RWPE1 (cell line): ENCODE measurements around the gene GALNT12.

Experiments
- CTCF ChIA-PET: fragments of 350-600 bp; sonication (Branson Sonifier 250); formaldehyde crosslinking; extraction: SDS; loops from one replicate; lab custom pipeline; 2021; lab: Yijun Ruan, JAX
- POLR2A ChIA-PET: fragments of 400-600 bp; formaldehyde crosslinking; extraction: SDS; loops from one replicate; lab custom pipeline; 2020; ENCODE audit warnings: antibody characterized with exemption; ENCODE audit not compliant: low non-redundant PET; lab: Yijun Ruan, JAX
- DNase-seq: peaks from one replicate; pipeline ENCODE4 v3.0.0; 2012; ENCODE audit warnings: low spot score
- H3K27ac ChIP-seq: fragments of 450-650 bp; 2 replicates; pipeline ENCODE4 v1.5.1; 2017
- CTCF ChIP-seq: fragments of 450-650 bp; conservative IDR thresholded peaks from 2 replicates; pipeline ENCODE4 v1.5.1; 2017; ENCODE audit warnings: low read depth, mild to moderate bottlenecking

Gene GALNT12

DNA sequence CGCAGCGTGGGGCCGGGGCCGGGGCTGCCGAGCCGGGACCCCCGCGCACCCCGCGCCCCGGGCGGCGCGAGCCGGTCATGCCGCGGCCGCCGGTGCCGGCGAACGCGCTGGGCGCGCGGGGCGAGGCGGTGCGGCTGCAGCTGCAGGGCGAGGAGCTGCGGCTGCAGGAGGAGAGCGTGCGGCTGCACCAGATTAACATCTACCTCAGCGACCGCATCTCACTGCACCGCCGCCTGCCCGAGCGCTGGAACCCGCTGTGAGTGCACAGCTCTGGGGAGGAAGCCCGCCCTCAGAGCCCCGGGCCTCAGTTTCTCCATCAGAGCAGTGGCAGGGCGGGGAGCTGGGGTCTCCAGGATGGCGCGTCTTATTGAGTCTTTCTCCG, 335 bp downstream of the GALNT12 start:
- peak overlapping the region; percentile 27; the same call in 1 of the 2 replicates for H3K27ac ChIP-seq
- ChIA-PET POLR2A (no interaction called here), CTCF (interaction anchor here (1.0 kb wide), 1 partner anchor 12 kb away, joined by 6 read pairs; the partner anchor contains the start of gene ANKS6)
- TF ChIP-seq CTCF, result no peak
- DNase-seq, result peak; percentile 54

DNA sequence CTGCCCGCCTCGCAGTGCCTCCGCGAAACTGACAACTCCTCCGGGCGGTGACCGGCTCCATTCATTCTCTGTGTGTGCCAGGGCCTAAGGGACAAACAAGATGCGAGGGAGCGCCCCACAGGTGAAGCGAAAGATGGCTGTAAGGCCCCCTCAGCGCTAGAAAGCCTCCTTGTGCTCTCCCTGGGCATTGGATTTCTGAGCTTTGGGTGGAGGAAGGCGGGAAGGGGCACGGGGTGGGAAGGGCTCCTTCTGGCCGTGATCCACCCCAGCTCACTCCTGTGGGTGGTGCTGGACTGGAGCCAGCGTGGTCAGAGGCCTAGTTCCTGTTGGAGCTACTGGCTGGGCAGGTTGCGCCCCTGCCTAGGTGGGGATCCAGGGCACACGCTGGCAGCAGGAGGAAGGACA, 943 bp downstream of the GALNT12 start:
- no peak overlapping the region for H3K27ac ChIP-seq
- DNase-seq, result no peak
- CTCF ChIA-PET, result interaction anchor here (1.0 kb wide), 1 partner anchor 12 kb away, joined by 6 read pairs; the partner anchor contains the start of gene ANKS6
- no peak for TF ChIP-seq CTCF
- POLR2A ChIA-PET, result no interaction called here

DNA sequence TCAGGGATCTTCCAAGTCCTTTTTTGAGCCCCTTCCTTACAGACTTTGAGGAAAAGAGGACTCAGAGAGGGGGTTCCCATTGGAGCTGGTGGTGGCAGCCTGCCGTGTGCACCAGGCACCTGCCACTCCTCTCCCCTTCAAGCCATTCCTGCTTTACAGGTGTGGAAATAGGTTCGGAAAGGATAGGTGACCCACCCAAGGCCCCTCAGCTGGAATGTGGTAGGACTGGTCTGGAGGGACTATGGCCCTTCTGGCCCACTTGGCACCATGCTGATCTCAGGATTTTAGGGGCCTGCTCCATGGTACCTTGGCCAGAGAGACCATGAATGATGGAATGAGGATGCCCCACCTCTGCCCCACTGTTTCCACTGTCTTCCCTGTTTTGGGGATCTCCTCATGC, 1.4 kb downstream of the GALNT12 start:
- CTCF ChIA-PET, result no interaction called here
- H3K27ac ChIP-seq, result no peak overlapping the region
- POLR2A ChIA-PET, result no interaction called here
- DNase-seq, result no peak
- TF ChIP-seq CTCF, result no peak

DNA sequence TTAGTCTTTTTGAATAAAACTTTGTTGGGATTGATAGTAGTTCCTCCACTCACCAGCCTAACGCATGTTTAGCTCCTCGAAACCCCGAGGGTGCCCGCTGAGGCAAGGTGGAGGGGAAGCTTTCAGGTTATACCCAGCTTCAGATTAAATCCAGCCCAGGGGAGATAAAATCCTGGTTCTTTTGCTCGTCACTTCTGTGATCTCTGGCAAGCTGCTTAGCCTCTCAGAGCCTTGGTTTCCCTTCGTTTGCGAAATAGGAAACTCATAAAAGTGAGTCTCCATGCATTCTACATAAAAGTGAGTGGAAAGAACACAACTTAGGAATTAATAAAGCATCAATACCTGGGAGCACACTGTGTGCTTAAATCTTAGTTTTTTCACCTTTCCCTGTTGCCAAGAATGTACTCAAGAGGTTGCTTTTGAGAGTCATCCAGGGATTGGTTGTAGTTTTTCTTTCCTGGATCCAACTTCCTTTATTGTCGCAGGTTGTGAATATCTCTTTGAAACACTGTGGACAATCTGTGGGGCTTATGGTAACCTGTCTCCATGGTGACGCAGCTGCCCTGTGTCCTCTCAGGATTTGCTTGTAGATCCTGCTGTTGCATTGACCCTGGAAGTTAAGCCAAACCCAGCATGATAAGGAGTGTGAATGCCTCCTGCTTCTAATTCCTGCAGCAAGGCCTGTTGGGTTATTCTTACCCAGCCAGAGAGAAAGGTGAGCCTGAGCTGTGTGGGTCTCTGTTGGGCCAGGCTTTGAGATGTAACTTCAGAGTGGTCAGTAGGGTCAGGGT, 2.0 kb downstream of the GALNT12 start:
- ChIA-PET CTCF (interaction anchor here (0.7 kb wide), 2 partner anchors 16 to 110 kb away, joined by 3 read pairs; no protein-coding TSS in a partner anchor), POLR2A (no interaction called here)
- DNase-seq, result no peak
- no peak for TF ChIP-seq CTCF
- H3K27ac ChIP-seq, result no peak overlapping the region

- H3K27ac ChIP-seq, result no peak overlapping the region
- ChIA-PET CTCF (interaction anchor here (0.7 kb wide), 2 partner anchors 15 to 111 kb away, joined by 3 read pairs; no protein-coding TSS in a partner anchor), POLR2A (no interaction called here)
- TF ChIP-seq CTCF, result no peak
- no peak for DNase-seq
These were observed 2.8 kb downstream of the GALNT12 start for GRCh38 chr9:98810102-98810842.

GRCh38 chr9:98811051-98811650, 3.7 kb downstream of the GALNT12 start:
- no peak for TF ChIP-seq CTCF
- H3K27ac ChIP-seq, result no peak overlapping the region
- DNase-seq, result peak; percentile 73
- ChIA-PET POLR2A (no interaction called here), CTCF (no interaction called here)
